ENCODE measurements around the gene FADS6. TPM values are rescaled to one million over a fixed set of nuclear protein-coding genes. Genes with fewer than 3 reads are reported as not detected.

The FADS6 gene
- total and polyA plus RNA-seq, 2 of the 13 experiments (the other 11 are each of a cell fraction or from before 2014, with no cell fraction given): 0.11 TPM

DNA sequence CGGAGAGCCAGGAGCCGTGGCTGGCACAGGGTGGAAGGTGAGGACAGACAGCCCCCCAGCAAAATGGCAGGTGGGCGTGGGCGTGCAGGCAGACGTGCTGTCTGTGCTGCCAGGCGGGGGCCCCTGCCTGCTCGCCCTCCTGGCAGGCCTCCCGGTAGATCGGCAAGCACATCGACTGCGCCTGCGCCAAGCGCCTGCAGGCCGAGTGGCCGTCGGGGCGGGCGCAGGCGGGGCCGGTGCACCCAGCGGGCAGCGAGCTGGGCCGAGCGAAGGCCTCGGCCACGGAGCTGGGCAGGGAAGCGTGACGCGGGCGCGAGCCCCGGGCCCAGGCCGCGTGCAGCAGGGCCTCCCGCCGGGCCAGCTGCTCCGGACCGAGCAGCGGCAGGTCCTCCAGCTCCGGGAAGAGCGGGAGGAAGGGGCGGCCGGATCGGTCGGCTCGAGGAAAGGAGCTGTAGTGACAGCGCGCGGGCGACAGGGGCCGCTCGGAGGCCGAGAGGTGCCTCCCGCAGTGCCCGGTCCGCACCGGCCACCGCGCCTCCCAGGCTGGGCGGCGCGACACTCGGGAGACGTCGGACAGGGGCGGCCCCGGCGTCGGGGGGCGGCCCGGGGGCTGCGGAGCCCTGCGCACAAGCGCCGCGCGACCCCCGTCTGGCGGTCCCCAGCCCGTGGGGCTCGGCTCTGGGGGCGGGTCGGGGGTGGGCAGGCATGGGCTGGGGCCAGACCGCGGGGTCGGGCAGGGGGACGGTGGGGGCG lies 50.7 kb downstream of the FADS6 start (continued):
- TF ChIP-seq, protein P1, sequence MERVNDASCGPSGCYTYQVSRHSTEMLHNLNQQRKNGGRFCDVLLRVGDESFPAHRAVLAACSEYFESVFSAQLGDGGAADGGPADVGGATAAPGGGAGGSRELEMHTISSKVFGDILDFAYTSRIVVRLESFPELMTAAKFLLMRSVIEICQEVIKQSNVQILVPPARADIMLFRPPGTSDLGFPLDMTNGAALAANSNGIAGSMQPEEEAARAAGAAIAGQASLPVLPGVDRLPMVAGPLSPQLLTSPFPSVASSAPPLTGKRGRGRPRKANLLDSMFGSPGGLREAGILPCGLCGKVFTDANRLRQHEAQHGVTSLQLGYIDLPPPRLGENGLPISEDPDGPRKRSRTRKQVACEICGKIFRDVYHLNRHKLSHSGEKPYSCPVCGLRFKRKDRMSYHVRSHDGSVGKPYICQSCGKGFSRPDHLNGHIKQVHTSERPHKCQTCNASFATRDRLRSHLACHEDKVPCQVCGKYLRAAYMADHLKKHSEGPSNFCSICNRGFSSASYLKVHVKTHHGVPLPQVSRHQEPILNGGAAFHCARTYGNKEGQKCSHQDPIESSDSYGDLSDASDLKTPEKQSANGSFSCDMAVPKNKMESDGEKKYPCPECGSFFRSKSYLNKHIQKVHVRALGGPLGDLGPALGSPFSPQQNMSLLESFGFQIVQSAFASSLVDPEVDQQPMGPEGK (CRISPR knock-in tag; IDR thresholded peaks at IDR 0.05): peak; percentile 80
- TF ChIP-seq MED8 (CRISPR knock-in tag; IDR thresholded peaks at IDR 0.05; ENCODE audit: insufficient replicate concordance) (no peak), ZNF432 (CRISPR knock-in tag; IDR thresholded peaks at IDR 0.05; ENCODE audit: borderline replicate concordance) (no peak), TOE1 (CRISPR knock-in tag; IDR thresholded peaks at IDR 0.05) (no peak), SOX5 (CRISPR knock-in tag; IDR thresholded peaks at IDR 0.05; ENCODE audit: borderline replicate concordance) (no peak), ARNTL (CRISPR knock-in tag; IDR thresholded peaks at IDR 0.05) (no peak), NFE2 (CRISPR knock-in tag; IDR thresholded peaks at IDR 0.05) (no peak), GTF2F1 (IDR thresholded peaks at IDR 0.05; ENCODE audit: low read length) (no peak), SMC3 (IDR thresholded peaks at IDR 0.05; ENCODE audit: low read length) (no peak), ZMYM3 (CRISPR knock-in tag; IDR thresholded peaks at IDR 0.05) (no peak), ZNF570 (CRISPR knock-in tag; IDR thresholded peaks at IDR 0.05; ENCODE audit: borderline replicate concordance) (no peak), ZNF510 (CRISPR knock-in tag; IDR thresholded peaks at IDR 0.05; ENCODE audit: low read depth) (no peak), EEA1 (CRISPR knock-in tag; IDR thresholded peaks at IDR 0.05; ENCODE audit: borderline replicate concordance) (no peak), HNRNPL (IDR thresholded peaks at IDR 0.05; ENCODE audit: low read depth, low read length) (peak; percentile 87; the same call in 1 of the 2 replicates), ZNF546 (CRISPR knock-in tag; conservative IDR thresholded peaks at IDR 0.05) (no peak), HNF4A (CRISPR knock-in tag; IDR thresholded peaks at IDR 0.05) (no peak), FOXJ3 (CRISPR knock-in tag; IDR thresholded peaks at IDR 0.05; ENCODE audit: borderline replicate concordance) (no peak), HOXA9 (CRISPR knock-in tag; IDR thresholded peaks at IDR 0.05; ENCODE audit: borderline replicate concordance) (no peak)
- TF ChIP-seq, protein P2, sequence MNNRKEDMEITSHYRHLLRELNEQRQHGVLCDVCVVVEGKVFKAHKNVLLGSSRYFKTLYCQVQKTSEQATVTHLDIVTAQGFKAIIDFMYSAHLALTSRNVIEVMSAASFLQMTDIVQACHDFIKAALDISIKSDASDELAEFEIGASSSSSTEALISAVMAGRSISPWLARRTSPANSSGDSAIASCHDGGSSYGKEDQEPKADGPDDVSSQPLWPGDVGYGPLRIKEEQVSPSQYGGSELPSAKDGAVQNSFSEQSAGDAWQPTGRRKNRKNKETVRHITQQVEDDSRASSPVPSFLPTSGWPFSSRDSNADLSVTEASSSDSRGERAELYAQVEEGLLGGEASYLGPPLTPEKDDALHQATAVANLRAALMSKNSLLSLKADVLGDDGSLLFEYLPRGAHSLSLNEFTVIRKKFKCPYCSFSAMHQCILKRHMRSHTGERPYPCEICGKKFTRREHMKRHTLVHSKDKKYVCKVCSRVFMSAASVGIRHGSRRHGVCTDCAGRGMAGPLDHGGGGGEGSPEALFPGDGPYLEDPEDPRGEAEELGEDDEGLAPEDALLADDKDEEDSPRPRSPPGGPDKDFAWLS (CRISPR knock-in tag; IDR thresholded peaks at IDR 0.05; ENCODE audit: borderline replicate concordance): no peak
- TF ChIP-seq, protein P3, sequence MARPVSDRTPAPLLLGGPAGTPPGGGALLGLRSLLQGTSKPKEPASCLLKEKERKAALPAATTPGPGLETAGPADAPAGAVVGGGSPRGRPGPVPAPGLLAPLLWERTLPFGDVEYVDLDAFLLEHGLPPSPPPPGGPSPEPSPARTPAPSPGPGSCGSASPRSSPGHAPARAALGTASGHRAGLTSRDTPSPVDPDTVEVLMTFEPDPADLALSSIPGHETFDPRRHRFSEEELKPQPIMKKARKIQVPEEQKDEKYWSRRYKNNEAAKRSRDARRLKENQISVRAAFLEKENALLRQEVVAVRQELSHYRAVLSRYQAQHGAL (CRISPR knock-in tag; IDR thresholded peaks at IDR 0.05; ENCODE audit: not compliant biosample characterization): no peak
- TF ChIP-seq, protein P4, sequence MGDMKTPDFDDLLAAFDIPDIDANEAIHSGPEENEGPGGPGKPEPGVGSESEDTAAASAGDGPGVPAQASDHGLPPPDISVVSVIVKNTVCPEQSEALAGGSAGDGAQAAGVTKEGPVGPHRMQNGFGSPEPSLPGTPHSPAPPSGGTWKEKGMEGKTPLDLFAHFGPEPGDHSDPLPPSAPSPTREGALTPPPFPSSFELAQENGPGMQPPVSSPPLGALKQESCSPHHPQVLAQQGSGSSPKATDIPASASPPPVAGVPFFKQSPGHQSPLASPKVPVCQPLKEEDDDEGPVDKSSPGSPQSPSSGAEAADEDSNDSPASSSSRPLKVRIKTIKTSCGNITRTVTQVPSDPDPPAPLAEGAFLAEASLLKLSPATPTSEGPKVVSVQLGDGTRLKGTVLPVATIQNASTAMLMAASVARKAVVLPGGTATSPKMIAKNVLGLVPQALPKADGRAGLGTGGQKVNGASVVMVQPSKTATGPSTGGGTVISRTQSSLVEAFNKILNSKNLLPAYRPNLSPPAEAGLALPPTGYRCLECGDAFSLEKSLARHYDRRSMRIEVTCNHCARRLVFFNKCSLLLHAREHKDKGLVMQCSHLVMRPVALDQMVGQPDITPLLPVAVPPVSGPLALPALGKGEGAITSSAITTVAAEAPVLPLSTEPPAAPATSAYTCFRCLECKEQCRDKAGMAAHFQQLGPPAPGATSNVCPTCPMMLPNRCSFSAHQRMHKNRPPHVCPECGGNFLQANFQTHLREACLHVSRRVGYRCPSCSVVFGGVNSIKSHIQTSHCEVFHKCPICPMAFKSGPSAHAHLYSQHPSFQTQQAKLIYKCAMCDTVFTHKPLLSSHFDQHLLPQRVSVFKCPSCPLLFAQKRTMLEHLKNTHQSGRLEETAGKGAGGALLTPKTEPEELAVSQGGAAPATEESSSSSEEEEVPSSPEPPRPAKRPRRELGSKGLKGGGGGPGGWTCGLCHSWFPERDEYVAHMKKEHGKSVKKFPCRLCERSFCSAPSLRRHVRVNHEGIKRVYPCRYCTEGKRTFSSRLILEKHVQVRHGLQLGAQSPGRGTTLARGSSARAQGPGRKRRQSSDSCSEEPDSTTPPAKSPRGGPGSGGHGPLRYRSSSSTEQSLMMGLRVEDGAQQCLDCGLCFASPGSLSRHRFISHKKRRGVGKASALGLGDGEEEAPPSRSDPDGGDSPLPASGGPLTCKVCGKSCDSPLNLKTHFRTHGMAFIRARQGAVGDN (CRISPR knock-in tag; IDR thresholded peaks at IDR 0.05): peak; percentile 66
